ENCODE measurements around the gene CAD. TPM values are rescaled to one million over a fixed set of nuclear protein-coding genes. Genes with fewer than 3 reads are reported as not detected.
A peak's percentile ranks its signal among the peaks of the same experiment; 100 is the strongest.

CAD gene
- total RNA-seq, 4 donors from 2014 or later, result 17.6 to 34.5 (median 22.0) TPM

DNA sequence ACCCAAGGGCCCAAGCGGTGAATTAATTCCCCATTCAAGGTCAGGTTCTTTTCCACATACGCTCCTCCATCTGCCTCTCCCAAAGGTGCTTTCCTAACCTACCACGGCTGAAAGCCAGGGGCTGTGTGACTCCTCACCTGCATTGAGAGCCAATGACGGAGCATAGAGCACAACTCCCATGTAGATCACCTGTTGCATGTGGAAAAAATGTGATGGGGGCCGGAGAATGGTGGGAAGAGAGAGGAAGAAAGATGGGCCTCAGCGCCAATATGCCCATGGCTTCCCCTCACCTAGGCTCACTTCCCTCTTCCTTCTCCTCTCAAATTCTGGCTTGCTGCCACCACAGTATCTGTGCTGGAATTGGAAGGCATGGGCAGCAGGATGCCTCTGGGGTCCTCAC lies 10.8 kb upstream of the CAD start:
- 93 to 96% methylated on average over 5 to 6 of the region's 6 CpGs for WGBS, 2 donors
- Histone ChIP-seq H3K4me1 (peaks cover 5 to 18% (median 8%) of the 10 kb centered on the region in 3 donors), H3K36me3 (peaks cover 0 to 86% (median 8%) of the 10 kb centered on the region in 3 donors), H3K27me3 (no peaks in the 10 kb centered on the region), H3K27ac (no peak overlapping the region), H3K4me3 (no peak overlapping the region), H3K9me3 (no peaks in the 10 kb centered on the region)
- intact Hi-C loops (cut with DNase I), result no loop called here
- no peak for TF ChIP-seq POLR2A (IDR thresholded peaks at IDR 0.05)
- TF ChIP-seq, protein P1, sequence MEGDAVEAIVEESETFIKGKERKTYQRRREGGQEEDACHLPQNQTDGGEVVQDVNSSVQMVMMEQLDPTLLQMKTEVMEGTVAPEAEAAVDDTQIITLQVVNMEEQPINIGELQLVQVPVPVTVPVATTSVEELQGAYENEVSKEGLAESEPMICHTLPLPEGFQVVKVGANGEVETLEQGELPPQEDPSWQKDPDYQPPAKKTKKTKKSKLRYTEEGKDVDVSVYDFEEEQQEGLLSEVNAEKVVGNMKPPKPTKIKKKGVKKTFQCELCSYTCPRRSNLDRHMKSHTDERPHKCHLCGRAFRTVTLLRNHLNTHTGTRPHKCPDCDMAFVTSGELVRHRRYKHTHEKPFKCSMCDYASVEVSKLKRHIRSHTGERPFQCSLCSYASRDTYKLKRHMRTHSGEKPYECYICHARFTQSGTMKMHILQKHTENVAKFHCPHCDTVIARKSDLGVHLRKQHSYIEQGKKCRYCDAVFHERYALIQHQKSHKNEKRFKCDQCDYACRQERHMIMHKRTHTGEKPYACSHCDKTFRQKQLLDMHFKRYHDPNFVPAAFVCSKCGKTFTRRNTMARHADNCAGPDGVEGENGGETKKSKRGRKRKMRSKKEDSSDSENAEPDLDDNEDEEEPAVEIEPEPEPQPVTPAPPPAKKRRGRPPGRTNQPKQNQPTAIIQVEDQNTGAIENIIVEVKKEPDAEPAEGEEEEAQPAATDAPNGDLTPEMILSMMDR (IDR thresholded peaks at IDR 0.05), result no peak
- DNase-seq, result no peak

DNA sequence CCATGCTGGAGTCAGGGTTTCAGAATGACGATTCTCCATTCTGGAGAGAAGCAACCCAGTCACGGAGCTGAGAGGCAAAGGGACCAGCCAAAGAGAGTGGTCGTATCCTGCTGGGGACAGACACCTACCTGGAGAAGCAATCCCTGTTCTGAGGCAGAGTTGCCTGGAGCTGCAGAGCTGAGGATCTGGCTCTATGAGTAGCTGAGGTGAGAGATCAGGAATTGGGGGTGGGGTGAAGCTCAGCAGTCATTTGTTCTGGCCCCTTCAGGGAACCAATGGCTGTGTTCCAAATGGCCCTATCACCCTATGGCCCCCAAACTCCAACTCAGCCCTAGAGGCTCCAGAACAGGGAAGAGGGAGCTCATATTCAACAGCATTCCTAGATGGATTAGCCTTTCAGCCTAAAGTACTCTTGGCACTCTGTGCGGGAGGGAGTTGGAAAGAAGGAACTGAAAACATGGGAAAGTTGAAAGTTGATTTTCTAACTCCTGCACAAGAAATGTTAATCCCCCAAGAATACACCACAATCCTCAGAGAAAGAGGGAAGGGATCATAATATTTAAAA lies 8.6 kb upstream of the CAD start:
- Histone ChIP-seq H3K4me3 (no peak overlapping the region), H3K4me1 (peaks cover 12 to 30% (median 15%) of the 10 kb centered on the region in 3 donors), H3K36me3 (peaks cover 0 to 64% (median 5%) of the 10 kb centered on the region in 3 donors), H3K27ac (no peak overlapping the region), H3K9me3 (no peaks in the 10 kb centered on the region), H3K27me3 (no peaks in the 10 kb centered on the region)
- TF ChIP-seq, protein P1 (IDR thresholded peaks at IDR 0.05), result no peak
- DNase-seq, result no peak
- intact Hi-C loops (cut with DNase I), result no loop called here
- 86 to 100% methylated on average over 2 to 3 of the region's 4 CpGs for WGBS, 2 donors

DNA sequence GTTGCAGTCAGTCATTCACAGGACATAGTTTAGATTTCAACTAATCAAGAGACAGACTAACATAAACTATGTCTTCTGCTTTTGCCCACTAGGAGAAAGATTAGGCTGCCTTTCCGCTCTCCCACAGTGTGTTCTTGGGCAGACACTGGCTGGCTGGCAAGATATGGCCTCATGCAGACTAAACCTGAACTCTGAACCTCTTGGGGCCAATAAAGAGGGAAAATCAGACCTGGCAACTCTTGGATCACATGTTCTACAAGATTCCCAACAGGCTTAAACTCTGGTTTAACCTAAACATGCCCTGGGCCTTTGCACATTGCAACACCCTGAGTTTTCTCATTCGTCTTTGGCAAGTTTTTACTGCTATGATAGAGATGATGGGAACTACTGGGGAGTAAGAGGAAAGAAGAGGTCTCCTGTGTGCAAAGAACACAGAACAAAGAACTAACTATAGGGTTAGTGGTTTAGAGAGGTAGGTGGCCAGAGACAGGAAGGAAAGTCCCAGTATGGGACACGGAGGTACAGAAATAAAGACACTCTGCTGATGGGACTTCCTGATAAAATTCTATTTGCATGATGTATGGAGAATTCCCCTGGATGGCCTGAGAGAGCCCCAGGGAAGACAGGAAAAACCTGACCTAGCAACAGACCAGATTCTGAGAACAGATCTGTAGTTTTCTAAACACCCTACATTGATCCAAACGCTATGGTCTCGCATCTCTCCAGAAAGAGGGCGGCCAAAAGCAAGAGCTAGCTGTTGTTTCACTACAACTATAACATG lies 7.4 kb upstream of the CAD start:
- Histone ChIP-seq H3K27ac (no peak overlapping the region), H3K27me3 (no peaks in the 10 kb centered on the region), H3K9me3 (no peaks in the 10 kb centered on the region), H3K4me1 (peaks cover 12 to 34% (median 17%) of the 10 kb centered on the region in 3 donors), H3K4me3 (no peak overlapping the region), H3K36me3 (peaks cover 0 to 52% (median 5%) of the 10 kb centered on the region in 3 donors)
- no peak for DNase-seq
- no peak for TF ChIP-seq POLR2A (IDR thresholded peaks at IDR 0.05)
- TF ChIP-seq, protein P1 (IDR thresholded peaks at IDR 0.05), result no peak
- intact Hi-C loops (cut with DNase I), result no loop called here
- WGBS, 2 donors, result 81 to 84% methylated on average over 6 of the region's 6 CpGs

DNA sequence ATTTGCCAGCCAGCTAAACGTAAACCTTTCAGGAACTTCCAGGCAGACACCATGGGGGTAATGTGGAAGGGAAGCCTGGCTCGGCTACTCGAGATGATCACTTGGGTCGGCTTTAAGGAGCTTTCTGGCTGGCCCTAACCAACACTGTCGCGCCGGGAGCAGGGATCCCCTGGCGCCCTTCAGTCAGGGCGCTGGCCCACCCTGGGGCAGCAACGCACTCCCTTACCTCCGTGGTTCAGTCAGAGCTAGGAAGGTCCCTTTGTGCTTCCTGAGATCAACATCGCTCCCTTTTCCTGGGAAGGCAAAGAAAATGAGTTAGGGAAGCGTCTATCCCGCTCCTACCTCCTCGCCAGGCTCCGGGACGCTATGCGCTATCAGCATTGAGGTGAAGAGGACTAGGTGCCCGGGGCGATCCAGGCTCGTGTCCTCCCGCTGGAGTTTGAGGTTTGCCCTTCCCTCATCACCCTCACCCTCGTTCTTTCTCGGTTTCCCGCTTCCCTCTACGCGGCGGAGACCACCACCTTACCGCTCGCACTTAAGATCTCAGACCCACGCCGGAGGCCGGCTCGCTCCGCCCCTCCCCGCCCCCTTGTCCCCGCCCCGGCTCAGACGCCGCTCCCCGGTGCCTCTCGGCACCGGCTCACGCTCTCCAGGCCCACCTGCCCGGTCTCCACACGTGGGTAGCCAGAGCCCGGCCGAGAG lies 5.8 kb upstream of the CAD start:
- H3K27me3 ChIP-seq, result no peaks in the 10 kb centered on the region
- DNase-seq, result no peak
- H3K4me3 ChIP-seq, result peak overlapping the region; percentile 69 to 92 (median 85)
- H3K9me3 ChIP-seq, result no peaks in the 10 kb centered on the region
- intact Hi-C loops (cut with DNase I), result no loop called here
- peak overlapping the region; percentile 95 to 99 (median 98) for H3K27ac ChIP-seq
- H3K36me3 ChIP-seq, result peaks cover 0 to 46% (median 5%) of the 10 kb centered on the region in 3 donors
- no peak for TF ChIP-seq POLR2A (IDR thresholded peaks at IDR 0.05)
- TF ChIP-seq, protein P1 (IDR thresholded peaks at IDR 0.05), result no peak
- peaks cover 12 to 35% (median 17%) of the 10 kb centered on the region in 3 donors for H3K4me1 ChIP-seq
- 0 to 3% methylated on average over 23 of the region's 48 CpGs for WGBS, 2 donors

Measured in esophagus squamous epithelium (tissue), 5 donors.